Fibroblast of peridontal ligament (primary cell): ENCODE results near the gene PPP5C.
A peak's percentile ranks its signal among the peaks of the same experiment; 100 is the strongest.

Source experiments
- DNase-seq: peaks from one replicate; pipeline ENCODE4 v3.0.0-alpha.2; 2010; ENCODE audit errors: extremely low read depth

The PPP5C gene

DNA sequence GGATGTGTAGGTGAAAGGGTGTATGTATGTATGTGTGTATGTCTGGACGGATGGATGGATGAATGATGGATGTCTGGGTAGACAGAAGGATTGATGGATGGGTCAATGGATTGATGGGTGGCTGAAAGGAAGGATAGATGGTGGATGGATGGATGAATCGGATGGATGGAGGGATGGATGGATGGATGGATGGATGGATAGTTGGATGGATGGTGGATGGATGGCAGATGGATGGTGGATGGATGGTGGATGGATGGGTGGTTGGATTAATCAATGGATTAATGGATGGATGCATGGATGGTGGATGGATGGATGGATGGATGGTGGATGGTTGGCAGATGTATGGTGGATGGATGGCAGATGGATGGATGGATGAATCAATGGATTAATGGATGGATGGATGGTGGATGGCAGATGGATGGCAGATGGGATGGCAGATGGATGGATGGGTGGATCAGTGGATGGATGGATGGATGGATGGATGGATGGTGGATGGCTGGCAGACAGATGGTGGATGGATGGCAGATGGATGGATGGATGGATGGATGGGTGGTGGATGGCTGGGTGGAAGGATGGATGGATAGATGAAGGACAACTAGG is 16.5 kb upstream of the PPP5C start:
- DNase-seq, result no peak

DNA sequence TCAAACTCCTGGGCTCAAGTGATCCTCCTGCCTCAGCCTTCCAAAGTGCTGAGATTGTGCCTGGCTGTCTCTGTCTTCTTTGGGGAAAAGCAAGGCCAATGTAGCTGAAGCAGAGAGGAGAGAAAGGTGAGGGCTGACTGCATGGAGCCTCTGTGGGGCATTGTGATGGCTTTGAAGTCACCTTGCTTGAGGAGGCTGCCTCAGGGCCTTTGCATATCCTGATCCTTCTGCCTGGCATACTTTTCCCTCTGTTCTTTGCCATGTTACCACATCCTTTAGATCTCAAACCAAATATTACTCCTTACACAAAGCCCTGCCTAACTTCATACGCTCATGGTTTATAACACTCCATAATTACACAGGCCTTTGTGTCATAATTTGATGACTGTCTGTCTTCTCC is 9.4 kb upstream of the PPP5C start:
- DNase-seq, result no peak

GRCh38 chr19:46339446-46339845 is 7.4 kb upstream of the PPP5C start:
- DNase-seq, result no peak

DNA sequence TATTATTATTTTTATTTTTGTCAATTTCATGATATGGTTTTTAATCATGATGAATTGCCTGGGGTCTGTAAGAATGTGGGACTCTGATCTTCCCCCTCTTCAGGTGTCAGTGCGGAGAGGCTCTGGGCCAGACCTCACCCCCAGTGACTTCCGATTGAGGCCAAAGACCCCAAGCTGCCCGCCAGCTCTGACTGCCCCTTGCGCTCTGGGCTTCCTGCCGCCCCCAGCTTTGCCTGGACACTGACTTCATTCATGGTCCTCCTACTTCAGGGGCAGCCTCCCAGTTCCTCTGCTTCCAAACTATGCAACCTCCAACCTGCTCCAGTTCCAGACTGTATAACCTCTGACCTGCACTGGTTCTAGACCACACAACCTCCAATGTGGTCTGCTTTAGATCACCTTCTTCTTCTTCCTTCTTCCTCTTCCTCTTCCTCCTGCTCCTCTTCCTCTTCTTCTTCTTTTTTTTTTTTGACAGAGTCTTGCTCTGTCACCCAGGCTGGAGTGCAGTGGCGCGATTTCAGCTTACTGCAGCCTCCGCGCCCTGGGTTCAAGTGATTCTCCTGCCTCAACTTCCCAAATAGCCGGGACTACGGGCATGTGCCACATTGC is 6.7 kb upstream of the PPP5C start:
- DNase-seq, result no peak

DNA sequence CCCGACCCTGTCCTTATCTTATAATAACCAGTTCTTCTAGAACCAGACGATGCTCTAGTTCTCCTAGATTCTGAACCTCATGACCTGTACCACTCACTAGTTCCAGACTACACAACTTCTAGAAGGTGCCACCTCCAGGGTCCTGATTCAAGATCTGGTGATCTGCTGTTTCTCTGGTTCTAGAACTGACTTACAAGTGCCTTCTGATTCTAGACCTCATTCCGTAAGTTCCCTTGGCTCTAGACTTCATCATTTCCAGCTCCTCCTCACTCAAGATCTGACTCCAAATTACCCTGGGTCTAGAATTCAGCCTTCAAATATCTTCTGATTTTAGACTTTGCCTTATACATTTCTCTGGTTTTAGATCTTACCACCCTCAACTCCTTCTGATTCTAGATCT is 5.0 kb upstream of the PPP5C start:
- DNase-seq, result no peak

DNA sequence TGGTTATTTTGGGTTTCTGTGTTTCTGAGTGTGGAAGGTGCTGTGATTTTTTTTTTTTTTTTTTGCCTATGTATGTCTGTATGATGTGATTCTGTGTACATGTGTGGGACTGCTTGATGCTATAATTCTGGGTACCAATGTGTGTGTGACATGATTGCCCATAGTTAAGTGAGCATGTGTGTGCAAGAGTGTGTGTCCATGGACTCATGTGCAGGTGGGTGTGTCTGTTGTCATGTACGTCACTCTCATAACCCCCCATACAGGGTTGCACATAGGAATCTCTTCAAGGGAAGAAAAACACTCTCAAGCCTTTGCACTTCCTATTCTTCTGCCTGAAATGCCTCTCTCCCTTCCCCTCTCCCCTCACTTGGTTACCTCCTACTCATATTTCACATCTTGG is 2.5 kb upstream of the PPP5C start:
- DNase-seq, result no peak

GRCh38 chr19:46345157-46345556 is 1.7 kb upstream of the PPP5C start:
- DNase-seq, result no peak

DNA sequence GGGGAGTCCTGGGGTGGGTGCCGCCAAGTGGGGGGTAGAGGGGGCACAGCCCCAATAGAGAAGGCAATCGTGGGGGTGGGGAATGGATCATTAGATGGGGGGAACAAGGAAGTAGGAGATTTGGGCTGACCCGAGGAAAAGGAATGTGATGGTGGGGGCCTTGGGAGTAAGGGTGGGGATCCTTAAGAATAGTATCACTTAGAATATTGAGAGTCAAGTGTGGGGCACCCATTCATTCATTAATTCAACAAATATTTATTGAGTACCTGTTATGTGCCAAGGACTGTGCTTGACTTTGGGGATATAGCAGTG is 641 bp downstream of the PPP5C start:
- DNase-seq, result no peak

- no peak for DNase-seq
Measured at GRCh38 chr19:46347985-46348384, 1.1 kb downstream of the PPP5C start.

DNA sequence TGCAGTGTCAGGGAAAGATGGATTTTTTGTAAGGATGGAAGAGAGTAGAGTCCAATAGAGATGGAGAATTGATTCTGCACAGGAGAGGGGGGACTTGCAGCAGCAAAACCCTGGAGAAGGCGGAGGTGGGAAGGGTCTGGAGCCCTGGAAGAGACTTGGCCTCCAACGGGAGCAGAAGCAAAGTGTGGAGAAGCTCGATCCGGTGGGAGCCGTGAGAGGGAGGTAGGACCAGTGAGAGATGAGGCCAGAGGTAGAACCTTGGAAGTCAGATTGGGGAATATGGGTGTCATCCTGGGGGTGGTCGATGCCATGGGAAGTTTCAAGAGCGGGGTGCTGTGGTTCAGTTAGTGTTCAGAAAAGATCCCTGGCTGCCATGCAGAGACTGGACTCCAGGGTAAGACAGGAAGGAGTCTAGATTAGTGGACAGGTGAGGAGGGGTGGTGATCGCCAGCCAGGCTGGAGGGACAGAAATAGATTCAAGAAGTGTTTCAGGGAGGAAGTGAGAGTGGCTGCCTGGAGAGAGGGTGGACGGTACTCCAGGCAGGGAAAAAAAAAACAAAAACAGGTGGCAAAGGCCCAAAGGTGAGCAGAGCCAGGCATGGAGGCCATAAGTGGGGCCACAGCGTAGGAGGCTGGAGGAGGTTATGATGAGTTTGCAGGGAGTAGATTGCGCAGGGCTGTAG is 2.6 kb downstream of the PPP5C start:
- DNase-seq, result no peak

- no peak for DNase-seq
Measured at GRCh38 chr19:46350029-46350757, 3.3 kb downstream of the PPP5C start.

DNA sequence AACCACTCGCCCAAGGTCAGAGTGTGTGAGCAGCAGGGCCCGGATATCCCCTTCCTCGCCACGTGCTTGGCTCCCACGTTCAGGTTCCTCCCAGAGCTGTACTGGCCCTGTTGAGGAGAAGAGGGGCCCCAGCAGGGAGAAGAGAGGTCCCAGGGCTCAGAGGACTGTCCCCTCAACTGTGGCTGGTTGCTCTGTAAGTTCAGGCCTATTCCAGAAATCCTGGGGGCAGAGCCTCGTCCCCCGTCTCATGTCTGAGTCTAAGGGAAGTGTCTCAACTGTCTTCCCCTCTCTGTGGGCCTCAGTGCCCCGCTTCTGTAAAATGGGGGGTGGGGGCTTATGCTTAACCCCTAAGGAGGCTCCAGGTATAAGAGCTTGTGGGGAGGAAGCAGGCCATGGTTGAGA is 3.9 kb downstream of the PPP5C start:
- no peak for DNase-seq

DNA sequence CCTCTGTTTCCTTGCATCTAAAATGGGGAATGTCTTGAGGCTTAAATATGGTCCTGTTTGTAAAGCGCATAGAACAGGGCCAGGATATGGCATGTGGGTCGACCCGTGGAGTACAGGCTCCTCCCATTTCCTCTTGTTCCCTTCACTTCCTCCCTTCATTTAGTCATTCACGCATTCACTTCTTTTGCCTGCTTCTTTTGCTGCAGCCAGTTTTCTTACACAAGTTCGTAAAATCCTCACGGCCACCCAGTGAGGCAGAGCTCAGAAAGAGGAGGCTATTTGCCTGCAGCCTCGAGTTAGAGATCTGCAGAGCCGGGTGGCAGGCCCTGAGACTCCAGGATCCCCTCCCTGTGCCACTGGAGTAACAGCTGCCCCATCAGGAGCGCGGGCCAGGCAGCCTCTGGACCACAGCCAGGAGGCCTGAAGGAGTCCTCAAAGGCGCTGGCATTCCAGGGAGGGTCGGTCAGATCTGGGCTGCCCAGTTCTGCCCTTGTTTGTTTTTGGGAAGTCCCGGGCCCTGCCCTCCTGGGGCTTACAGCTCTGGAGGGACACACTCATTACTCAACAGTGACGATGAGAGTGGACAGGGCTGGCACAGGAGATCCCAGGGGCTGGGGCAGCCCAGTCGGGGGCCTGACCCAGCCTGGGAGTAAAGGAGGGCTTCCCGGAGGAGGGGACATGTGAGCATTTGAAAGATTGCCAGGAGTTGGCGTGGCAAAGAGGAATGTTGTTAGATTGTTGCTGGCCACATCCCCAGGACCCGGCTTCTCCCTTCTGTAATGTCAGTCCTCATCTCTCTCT is 4.6 kb downstream of the PPP5C start:
- peak; percentile 32 for DNase-seq

DNA sequence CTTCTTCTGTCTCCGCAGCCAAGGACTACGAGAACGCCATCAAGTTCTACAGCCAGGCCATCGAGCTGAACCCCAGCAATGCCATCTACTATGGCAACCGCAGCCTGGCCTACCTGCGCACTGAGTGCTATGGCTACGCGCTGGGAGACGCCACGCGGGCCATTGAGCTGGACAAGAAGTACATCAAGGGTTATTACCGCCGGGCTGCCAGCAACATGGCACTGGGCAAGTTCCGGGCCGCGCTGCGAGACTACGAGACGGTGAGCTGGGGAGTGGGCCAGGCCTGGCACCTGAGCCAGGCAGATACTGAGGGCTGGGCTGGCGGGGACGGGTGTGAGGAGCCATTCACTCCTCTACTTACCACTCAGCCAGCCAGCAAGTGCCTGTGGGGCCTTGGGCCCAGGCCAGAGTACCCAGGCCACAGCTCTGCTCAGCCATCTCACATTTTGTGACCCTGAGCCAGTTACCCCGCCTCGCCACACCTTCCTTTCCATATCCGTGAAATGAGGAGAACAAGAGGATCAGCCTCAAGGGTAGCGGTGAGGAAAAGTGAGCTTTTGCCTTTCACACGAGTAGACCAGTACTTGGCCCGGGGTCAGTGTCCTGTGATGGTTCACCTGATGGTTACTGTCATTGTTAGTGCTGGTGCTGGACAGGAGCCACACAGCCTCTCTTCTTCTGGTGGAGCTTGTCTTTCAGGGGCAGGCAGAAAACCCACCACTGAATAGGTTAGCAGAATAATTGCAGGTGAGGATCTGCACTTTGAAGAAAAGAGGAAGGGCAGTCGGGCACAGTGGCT is 7.0 kb downstream of the PPP5C start:
- DNase-seq, result no peak

DNA sequence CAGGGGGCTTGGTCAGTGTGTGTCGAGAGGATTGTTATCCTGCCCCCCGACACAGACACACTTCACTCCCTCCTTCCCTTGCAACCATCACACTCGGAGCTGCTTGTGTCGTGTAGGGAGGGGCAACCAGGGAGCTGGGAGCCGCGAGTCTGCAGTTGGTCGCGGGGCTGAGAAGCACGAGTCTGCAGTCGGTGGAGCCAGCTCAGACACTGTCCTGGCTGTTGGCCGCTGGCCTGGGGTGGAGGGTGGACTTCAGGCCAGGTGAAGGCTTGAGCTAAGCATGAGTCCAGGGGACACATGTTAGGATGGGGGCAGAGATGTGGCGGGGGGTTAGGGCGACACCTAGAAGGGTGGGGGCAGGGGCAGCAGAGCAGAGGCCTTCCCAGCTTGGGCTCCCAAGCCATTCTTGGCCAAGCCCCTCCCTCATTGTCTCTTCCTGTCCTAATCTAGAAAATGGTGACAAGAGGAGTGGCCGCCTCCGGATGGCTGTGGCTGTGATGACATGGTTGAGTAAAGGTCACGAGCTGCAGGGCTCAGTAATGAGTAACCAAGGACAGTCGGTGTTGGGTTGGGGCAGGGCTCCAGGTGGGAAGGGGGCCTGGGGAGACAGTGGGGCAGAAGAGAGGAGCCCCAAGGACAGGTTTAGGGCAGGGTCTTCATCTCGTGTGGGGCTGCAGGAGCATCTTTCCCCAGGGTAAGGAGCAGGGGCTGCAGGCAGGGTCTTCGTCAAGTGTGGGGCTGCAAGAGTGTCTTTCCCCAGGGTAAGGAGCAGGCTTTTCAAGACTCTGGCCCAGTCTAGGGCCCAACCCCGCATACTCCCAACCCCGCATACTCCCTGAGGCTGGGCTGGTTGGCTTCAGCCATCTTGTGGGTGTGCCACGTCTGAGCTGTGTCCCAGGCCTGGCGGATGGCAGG is 8.6 kb downstream of the PPP5C start:
- DNase-seq, result no peak

GRCh38 chr19:46356149-46357055 is 9.5 kb downstream of the PPP5C start:
- DNase-seq, result no peak

- DNase-seq, result no peak
Measured at GRCh38 chr19:46357846-46358583, 11.1 kb downstream of the PPP5C start.

DNA sequence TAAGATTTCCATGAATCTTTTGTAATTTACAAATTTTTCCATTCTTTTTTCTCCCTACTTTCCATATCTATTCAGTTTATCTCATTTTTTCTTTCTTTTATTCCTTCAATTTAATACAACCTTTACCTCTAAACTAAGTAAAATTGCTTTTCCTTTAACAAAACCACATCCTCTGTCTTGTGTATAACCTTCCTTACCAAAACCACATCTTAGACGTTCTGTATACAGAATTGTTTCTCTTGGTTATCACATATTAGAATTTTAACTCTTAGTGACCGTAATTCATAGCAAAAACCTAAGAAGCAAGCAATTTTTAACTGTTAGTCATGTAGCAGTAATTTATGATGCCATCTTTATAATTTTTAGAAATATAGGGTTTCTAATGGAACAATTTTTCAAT is 15.0 kb downstream of the PPP5C start:
- DNase-seq, result no peak

- no peak for DNase-seq
Measured at GRCh38 chr19:46364359-46364758, 17.5 kb downstream of the PPP5C start.
